Stimulated activated CD4-positive, alpha-beta T cell treated with anti-CD3 and anti-CD28 coated beads, Interleukin-15, amount 100 ng/mL, for 1 hour (primary cell): ENCODE results near the gene COL5A1.

Experiments
- DNase-seq, 2 donors: peaks; one replicate each; pipeline ENCODE4 v3.0.0-alpha.2; 2020; ENCODE audit warnings: low read depth in 1 of 2, low spot score in 1 of 2

The COL5A1 gene

GRCh38 chr9:134887686-134888602, 246.3 kb downstream of the COL5A1 start:
- DNase-seq, result no peak

- no peak for DNase-seq
Measured at GRCh38 chr9:134888603-134889190, 247.1 kb downstream of the COL5A1 start.

GRCh38 chr9:134889386-134890154, 248.0 kb downstream of the COL5A1 start:
- no peak for DNase-seq

- no peak for DNase-seq
Measured at GRCh38 chr9:134890155-134890495, 248.5 kb downstream of the COL5A1 start.

GRCh38 chr9:134891053-134891452, 249.4 kb downstream of the COL5A1 start:
- no peak for DNase-seq

GRCh38 chr9:134891713-134892112, 250.1 kb downstream of the COL5A1 start:
- no peak for DNase-seq

GRCh38 chr9:134892221-134892620, 250.6 kb downstream of the COL5A1 start:
- no peak for DNase-seq

- no peak for DNase-seq
Measured at GRCh38 chr9:134892820-134893420, 251.3 kb downstream of the COL5A1 start.
